ENCODE results near the gene MTA1.

MTA1 gene

DNA sequence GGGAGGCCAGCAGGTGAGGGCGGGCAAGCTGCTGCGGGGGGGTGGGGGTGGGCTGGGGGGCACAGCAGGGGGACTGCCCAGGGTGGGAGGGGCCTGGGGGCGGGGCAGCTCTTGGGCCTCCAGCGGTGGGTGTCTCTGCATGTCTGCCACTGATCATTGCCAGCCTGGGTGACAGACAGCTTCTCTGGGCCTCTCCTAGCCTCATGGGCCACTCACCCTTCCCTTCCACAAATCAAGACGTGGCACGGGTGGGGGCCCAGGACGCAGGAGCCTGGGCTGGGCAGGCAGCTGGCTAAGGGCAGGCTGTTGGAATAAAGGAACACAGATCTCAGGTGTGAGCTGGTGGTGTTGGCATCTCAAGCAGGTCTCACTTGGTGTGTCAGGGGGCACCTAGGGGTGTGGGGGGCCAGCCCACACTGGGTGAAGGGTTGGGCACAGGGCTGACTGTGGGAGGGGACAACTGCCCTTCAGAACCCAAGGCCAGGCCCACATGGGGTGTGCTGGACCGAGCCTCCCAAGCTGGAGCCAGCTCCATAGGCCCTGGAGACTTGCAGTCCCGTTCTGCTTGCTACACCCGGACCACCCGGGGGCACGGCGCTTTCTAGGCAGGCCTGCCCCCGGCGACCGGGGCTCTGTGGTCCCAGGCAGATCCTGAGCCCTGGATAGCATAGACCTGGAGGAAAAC lies 74.4 kb downstream of the MTA1 start:
- TF ChIP-seq, protein P1, sequence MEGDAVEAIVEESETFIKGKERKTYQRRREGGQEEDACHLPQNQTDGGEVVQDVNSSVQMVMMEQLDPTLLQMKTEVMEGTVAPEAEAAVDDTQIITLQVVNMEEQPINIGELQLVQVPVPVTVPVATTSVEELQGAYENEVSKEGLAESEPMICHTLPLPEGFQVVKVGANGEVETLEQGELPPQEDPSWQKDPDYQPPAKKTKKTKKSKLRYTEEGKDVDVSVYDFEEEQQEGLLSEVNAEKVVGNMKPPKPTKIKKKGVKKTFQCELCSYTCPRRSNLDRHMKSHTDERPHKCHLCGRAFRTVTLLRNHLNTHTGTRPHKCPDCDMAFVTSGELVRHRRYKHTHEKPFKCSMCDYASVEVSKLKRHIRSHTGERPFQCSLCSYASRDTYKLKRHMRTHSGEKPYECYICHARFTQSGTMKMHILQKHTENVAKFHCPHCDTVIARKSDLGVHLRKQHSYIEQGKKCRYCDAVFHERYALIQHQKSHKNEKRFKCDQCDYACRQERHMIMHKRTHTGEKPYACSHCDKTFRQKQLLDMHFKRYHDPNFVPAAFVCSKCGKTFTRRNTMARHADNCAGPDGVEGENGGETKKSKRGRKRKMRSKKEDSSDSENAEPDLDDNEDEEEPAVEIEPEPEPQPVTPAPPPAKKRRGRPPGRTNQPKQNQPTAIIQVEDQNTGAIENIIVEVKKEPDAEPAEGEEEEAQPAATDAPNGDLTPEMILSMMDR (IDR thresholded peaks at IDR 0.05; ENCODE audit: low read depth, low read length): no peak
- no peak overlapping the region for H3K4me3 ChIP-seq (ENCODE audit: low read depth, low read length)

DNA sequence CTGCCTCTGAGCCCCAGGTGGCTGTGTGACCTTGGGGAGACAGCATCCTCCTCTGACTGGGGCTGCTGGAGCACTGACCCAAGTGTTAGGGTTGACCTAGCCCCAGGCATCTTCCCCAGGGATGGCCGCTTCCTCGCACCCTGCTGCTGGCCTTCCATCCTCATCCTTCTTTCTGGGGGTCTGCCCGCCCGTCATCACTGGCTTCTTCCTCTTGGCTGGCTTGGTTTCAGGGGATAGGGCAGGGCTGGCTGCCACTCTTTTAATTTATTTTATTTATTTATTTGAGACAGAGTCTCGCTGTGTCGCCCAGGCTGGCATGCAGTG lies 74.9 kb downstream of the MTA1 start:
- H3K4me3 ChIP-seq (ENCODE audit: low read depth, low read length): no peak overlapping the region
- TF ChIP-seq, protein P1 (IDR thresholded peaks at IDR 0.05; ENCODE audit: low read depth, low read length): no peak

DNA sequence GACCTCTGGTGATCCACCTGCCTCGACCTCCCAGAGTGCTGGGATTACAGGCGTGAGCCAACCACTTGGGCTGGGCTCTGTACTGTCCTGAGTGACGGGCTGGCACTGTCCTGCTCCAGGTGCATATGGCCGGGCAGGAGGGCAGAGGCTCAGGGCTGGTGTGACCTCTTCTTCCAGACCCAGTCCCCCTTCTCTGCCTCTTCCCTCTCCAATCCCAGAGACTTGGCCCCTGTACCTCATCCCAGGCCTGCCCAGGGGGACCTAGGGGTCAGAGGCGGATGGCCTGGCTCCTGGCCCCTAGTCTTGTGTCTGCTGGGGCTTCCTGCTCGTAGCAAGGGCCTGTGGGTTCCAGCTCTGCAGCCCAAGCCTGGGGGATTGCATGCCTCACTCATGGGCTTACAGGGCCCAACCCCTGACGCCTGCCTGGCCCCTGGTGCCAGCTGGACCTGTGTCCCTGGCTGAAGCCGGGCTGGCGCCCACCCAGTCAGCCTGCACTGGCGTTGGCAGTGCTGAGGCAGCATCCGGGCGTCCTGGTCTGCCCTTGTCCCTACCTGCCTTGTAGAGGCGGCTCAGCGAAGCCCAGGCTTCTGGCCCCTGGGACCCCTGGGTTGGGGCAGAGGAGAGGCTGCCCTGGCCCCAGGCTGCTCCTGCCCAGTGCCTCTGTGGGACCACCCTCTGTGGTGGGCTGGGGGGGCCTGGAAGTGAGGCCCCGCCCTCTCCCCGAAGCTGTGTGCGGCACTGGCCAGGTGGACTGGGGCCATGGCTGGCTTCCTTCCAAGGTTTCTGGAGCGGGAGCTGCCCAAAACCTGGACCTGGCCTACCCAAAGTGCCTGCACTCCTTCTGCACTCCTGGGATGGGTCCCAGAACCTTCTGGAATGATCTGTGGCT lies 75.7 kb downstream of the MTA1 start:
- H3K4me3 ChIP-seq (ENCODE audit: low read depth, low read length): no peak overlapping the region
- TF ChIP-seq, protein P1 (IDR thresholded peaks at IDR 0.05; ENCODE audit: low read depth, low read length): no peak

DNA sequence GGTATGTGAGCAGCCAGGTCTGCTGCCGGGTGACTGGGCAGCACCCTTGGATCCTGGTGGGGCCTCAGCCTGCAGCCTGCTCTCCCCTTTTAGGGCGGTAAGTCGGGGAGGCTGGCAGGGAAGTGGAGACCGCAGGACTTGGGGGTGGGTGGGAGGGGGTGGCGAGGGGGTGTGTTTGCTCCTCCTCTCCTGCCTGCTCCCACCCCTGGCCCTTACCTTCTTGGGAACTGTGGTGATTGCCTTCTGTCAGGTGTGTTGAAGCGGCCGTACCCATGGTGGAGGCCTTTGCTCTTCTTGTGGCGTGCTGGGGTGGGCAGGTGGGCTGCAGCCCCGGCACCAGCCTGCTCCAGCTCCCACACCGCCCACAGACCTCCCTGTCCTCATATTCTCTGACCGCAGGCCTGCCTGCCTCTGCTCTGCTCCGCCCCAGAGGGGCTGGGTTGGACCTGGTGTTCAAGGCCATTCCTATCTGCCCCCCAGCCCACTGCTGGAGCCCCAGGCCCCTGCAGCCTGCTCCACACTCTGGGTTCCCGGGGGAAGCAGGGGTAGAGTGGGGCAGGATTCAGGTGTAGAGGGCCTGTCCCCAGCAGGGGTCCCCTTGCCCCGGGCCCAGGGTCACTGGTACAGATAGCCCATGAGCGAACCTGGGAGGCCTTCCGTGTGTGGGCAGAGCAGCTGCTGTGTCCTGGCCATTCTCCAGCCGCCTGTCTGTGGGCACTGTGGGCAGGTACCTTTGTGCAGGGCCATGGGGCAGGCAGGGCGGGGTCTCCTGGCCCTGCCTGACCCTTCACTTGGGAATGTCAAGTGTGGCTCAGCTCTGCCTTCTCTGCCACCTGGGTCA lies 76.6 kb downstream of the MTA1 start:
- H3K4me3 ChIP-seq (ENCODE audit: low read depth, low read length): no peak overlapping the region
- TF ChIP-seq, protein P1 (IDR thresholded peaks at IDR 0.05; ENCODE audit: low read depth, low read length): no peak

DNA sequence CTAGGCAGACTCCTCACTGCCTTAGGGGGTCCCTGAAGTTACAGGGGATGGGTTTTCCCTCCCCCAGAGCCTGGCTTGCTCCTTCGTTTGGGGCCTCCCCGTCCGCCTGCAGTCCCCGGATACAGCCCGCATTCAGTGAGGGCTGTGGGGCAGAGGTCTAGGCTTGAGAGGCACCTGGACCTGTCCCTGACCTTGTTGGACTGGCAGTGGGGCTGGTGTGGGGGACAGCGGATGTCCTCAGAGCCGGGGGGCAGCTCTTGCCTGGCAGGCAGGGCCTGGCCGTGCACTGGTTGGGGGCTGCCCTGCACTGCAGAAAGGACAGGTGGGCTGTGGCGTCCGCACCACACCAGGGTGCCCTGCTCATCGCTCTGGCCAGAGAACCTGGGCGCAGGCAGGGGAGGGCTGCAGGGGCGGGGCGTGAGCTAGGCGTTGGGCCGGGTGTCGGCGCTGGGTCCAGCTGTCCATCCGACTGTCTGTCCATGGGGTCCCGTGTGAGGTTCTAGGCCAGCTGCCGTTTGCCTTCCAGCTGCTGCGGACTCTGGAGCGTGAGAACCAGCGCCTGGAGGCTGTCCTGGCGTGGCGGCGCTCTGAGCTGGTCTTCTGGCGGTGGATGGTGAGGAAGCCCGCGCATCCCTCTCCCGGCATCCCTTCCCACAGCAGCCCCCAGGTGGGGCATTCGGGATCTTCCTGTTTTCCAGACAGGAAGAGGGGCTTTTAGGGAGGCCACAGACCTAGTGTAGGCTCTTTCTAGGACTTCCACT lies 77.4 kb downstream of the MTA1 start:
- H3K4me3 ChIP-seq (ENCODE audit: low read depth, low read length): no peak overlapping the region
- TF ChIP-seq, protein P1 (IDR thresholded peaks at IDR 0.05; ENCODE audit: low read depth, low read length): no peak

DNA sequence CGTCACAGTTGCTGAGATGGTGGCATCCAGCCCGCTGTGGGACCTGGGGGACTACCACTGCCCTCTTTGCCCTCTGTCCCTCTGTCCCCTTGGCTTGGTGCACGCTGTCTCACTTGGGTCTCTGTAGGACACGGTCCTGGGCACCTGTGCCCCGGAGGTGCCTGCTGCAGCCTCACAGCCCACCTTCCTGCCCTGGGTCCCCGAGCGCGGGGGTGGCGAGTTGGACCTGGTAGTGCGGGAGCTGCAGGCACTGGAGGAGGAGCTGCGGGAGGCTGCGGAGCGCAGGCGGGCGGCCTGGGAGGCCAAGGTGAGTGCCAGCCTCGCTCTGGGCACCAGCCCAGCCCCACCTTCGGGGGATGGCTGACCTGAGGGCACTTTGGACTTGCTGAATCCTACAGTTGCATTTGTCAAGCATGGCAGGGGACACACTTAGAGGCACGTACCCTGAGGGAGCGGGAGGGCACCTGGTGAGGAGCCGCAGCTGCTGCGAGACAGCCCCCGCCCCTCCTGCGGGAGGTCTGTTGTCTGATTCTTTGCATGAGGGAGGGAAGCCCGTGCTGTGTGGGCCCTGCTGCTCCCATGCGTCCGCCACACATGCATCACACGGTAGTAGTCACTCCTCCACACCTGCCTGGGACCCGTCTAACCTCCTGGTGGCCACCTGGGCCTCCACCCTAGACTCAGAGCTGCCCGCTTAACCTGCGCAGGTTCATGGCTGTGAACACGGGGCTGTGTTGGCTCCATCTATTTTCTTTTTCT lies 78.2 kb downstream of the MTA1 start:
- TF ChIP-seq, protein P1 (IDR thresholded peaks at IDR 0.05; ENCODE audit: low read depth, low read length): no peak
- H3K4me3 ChIP-seq (ENCODE audit: low read depth, low read length): no peak overlapping the region

All from WI38 (cell line).